Stimulated activated memory B cell treated with anti-CD40 and anti-IgM and Interleukin-4, amounts not matched to agents 10 μg/mL and 1 μg/mL and 100 μg/mL, for 72 hours (primary cell): ENCODE data around the gene AXIN1.

Experiments used
- ATAC-seq: fragments of 150-1000 bp; cut with Tn5 transposase; 2 replicates; pipeline ENCODE4 v1.10.0; 2021
- H3K27ac Mint-ChIP-seq: one replicate; pipeline ENCODE4 v1.8.0; 2022; ENCODE audit warnings: mild to moderate bottlenecking, mixed read lengths
- H3K27me3 Mint-ChIP-seq: one replicate; pipeline ENCODE4 v1.8.0; 2022; ENCODE audit warnings: mixed read lengths
- H3K36me3 Mint-ChIP-seq: one replicate; pipeline ENCODE4 v1.8.0; 2022; ENCODE audit warnings: mixed read lengths
- H3K4me1 Mint-ChIP-seq: one replicate; pipeline ENCODE4 v1.8.0; 2022; ENCODE audit warnings: mixed read lengths
- H3K4me3 Mint-ChIP-seq: one replicate; pipeline ENCODE4 v1.8.0; 2022; ENCODE audit warnings: mild to moderate bottlenecking, moderate library complexity, mixed read lengths
- H3K9me3 Mint-ChIP-seq: one replicate; pipeline ENCODE4 v1.8.0; 2022; ENCODE audit warnings: mixed read lengths

The AXIN1 gene

GRCh38 chr16:282491-282890 is 70.0 kb downstream of the AXIN1 start:
- no peaks in the 10 kb centered on the region for H3K9me3 Mint-ChIP-seq
- no peak overlapping the region for H3K27ac Mint-ChIP-seq
- ATAC-seq: no peak
- H3K36me3 Mint-ChIP-seq: peaks cover 14% of the 10 kb centered on the region
- H3K4me3 Mint-ChIP-seq: no peak overlapping the region
- peaks cover 7% of the 10 kb centered on the region for H3K4me1 Mint-ChIP-seq
- peaks cover 46% of the 10 kb centered on the region for H3K27me3 Mint-ChIP-seq

GRCh38 chr16:281660-282255 is 70.8 kb downstream of the AXIN1 start:
- no peak overlapping the region for H3K4me3 Mint-ChIP-seq
- H3K9me3 Mint-ChIP-seq: no peaks in the 10 kb centered on the region
- H3K27ac Mint-ChIP-seq: no peak overlapping the region
- peaks cover 7% of the 10 kb centered on the region for H3K4me1 Mint-ChIP-seq
- H3K27me3 Mint-ChIP-seq: peaks cover 53% of the 10 kb centered on the region
- H3K36me3 Mint-ChIP-seq: peaks cover 7% of the 10 kb centered on the region
- ATAC-seq: no peak

- no peak for ATAC-seq
- H3K4me1 Mint-ChIP-seq: peaks cover 7% of the 10 kb centered on the region
- H3K27ac Mint-ChIP-seq: no peak overlapping the region
- H3K4me3 Mint-ChIP-seq: no peak overlapping the region
- peaks cover under 1% of the 10 kb centered on the region for H3K36me3 Mint-ChIP-seq
- H3K9me3 Mint-ChIP-seq: no peaks in the 10 kb centered on the region
- peaks cover 60% of the 10 kb centered on the region for H3K27me3 Mint-ChIP-seq
Measured at GRCh38 chr16:280991-281659, 71.4 kb downstream of the AXIN1 start.

- no peaks in the 10 kb centered on the region for H3K36me3 Mint-ChIP-seq
- no peaks in the 10 kb centered on the region for H3K9me3 Mint-ChIP-seq
- peaks cover 7% of the 10 kb centered on the region for H3K4me1 Mint-ChIP-seq
- H3K27me3 Mint-ChIP-seq: peaks cover 62% of the 10 kb centered on the region
- H3K27ac Mint-ChIP-seq: no peak within 1 kb of the TSS
- H3K4me3 Mint-ChIP-seq: no peak within 1 kb of the TSS
- no peak for ATAC-seq
Measured at GRCh38 chr16:280552-280951, 72.0 kb downstream of the AXIN1 start, which contains the start of gene ARHGDIG. ARHGDIG (plus strand) TSS chr16:280591; CDS start chr16:280681, 90 bp downstream.

- H3K27me3 Mint-ChIP-seq: peaks cover 62% of the 10 kb centered on the region
- no peaks in the 10 kb centered on the region for H3K9me3 Mint-ChIP-seq
- H3K4me1 Mint-ChIP-seq: peaks cover 7% of the 10 kb centered on the region
- no peak overlapping the region for H3K4me3 Mint-ChIP-seq
- no peak overlapping the region for H3K27ac Mint-ChIP-seq
- H3K36me3 Mint-ChIP-seq: no peaks in the 10 kb centered on the region
- no peak for ATAC-seq
Measured at GRCh38 chr16:280005-280460, 72.5 kb downstream of the AXIN1 start.

GRCh38 chr16:279531-279930 is 73.0 kb downstream of the AXIN1 start:
- ATAC-seq: no peak

GRCh38 chr16:278863-279366 is 73.6 kb downstream of the AXIN1 start:
- Mint-ChIP-seq H3K9me3 (no peaks in the 10 kb centered on the region), H3K4me1 (peaks cover 7% of the 10 kb centered on the region), H3K4me3 (no peak overlapping the region), H3K36me3 (no peaks in the 10 kb centered on the region), H3K27me3 (peaks cover 62% of the 10 kb centered on the region), H3K27ac (no peak overlapping the region)
- peak; percentile 52 for ATAC-seq

More at GRCh38 chr16:279531-279930, 73.0 kb downstream of the AXIN1 start:
- Mint-ChIP-seq H3K4me1 (peaks cover 7% of the 10 kb centered on the region), H3K27ac (no peak overlapping the region), H3K9me3 (no peaks in the 10 kb centered on the region), H3K36me3 (no peaks in the 10 kb centered on the region), H3K4me3 (no peak overlapping the region), H3K27me3 (peaks cover 62% of the 10 kb centered on the region)

- no peaks in the 10 kb centered on the region for H3K9me3 Mint-ChIP-seq
- H3K4me1 Mint-ChIP-seq: peaks cover 7% of the 10 kb centered on the region
- H3K36me3 Mint-ChIP-seq: no peaks in the 10 kb centered on the region
- H3K27me3 Mint-ChIP-seq: peaks cover 54% of the 10 kb centered on the region
- H3K27ac Mint-ChIP-seq: no peak overlapping the region
- ATAC-seq: no peak
- H3K4me3 Mint-ChIP-seq: peak overlapping the region; percentile 64
Measured at GRCh38 chr16:276426-277077, 76.0 kb downstream of the AXIN1 start.

GRCh38 chr16:275786-276232 is 76.7 kb downstream of the AXIN1 start, which contains the start of gene RGS11:
RGS11 (minus strand) TSS chr16:275944; CDS start chr16:275911, 33 bp downstream.
- peak; percentile 10 for ATAC-seq
- no peaks in the 10 kb centered on the region for H3K9me3 Mint-ChIP-seq
- H3K36me3 Mint-ChIP-seq: no peaks in the 10 kb centered on the region
- peaks cover 7% of the 10 kb centered on the region for H3K4me1 Mint-ChIP-seq
- peaks cover 49% of the 10 kb centered on the region for H3K27me3 Mint-ChIP-seq
- H3K4me3 Mint-ChIP-seq: peak within 1 kb of the TSS; percentile 64
- H3K27ac Mint-ChIP-seq: no peak within 1 kb of the TSS

GRCh38 chr16:275041-275641 is 77.4 kb downstream of the AXIN1 start:
- peaks cover 47% of the 10 kb centered on the region for H3K27me3 Mint-ChIP-seq
- H3K36me3 Mint-ChIP-seq: no peaks in the 10 kb centered on the region
- H3K4me3 Mint-ChIP-seq: peak overlapping the region; percentile 44
- H3K27ac Mint-ChIP-seq: no peak overlapping the region
- ATAC-seq: peak; percentile 26
- peaks cover 7% of the 10 kb centered on the region for H3K4me1 Mint-ChIP-seq
- H3K9me3 Mint-ChIP-seq: no peaks in the 10 kb centered on the region

- Mint-ChIP-seq H3K4me1 (no peaks in the 10 kb centered on the region), H3K4me3 (no peak overlapping the region)
- no peak for ATAC-seq
Measured at GRCh38 chr16:273547-274421, 78.7 kb downstream of the AXIN1 start.

GRCh38 chr16:272633-273546 is 79.6 kb downstream of the AXIN1 start:
- no peak overlapping the region for H3K4me3 Mint-ChIP-seq
- no peaks in the 10 kb centered on the region for H3K9me3 Mint-ChIP-seq
- H3K4me1 Mint-ChIP-seq: no peaks in the 10 kb centered on the region
- peaks cover 30% of the 10 kb centered on the region for H3K27me3 Mint-ChIP-seq
- H3K27ac Mint-ChIP-seq: no peak overlapping the region
- no peak for ATAC-seq
- H3K36me3 Mint-ChIP-seq: no peaks in the 10 kb centered on the region

More at GRCh38 chr16:273547-274421, 78.7 kb downstream of the AXIN1 start:
- H3K27me3 Mint-ChIP-seq: peaks cover 39% of the 10 kb centered on the region
- no peak overlapping the region for H3K27ac Mint-ChIP-seq
- H3K36me3 Mint-ChIP-seq: no peaks in the 10 kb centered on the region
- H3K9me3 Mint-ChIP-seq: no peaks in the 10 kb centered on the region

- Mint-ChIP-seq H3K4me1 (no peaks in the 10 kb centered on the region), H3K27ac (no peak overlapping the region), H3K36me3 (peaks cover 5% of the 10 kb centered on the region), H3K4me3 (no peak overlapping the region), H3K9me3 (no peaks in the 10 kb centered on the region), H3K27me3 (peaks cover 12% of the 10 kb centered on the region)
- no peak for ATAC-seq
Measured at GRCh38 chr16:270381-271255, 81.9 kb downstream of the AXIN1 start.
